HG03196 (cell line): Measurements from ENCODE around the gene FCAMR.

Experiments
- ATAC-seq: cut with Tn5 transposase; IDR thresholded peaks from one replicate; pipeline ENCODE4 v1.9.1; 2021; ENCODE audit not compliant: unreplicated experiment

FCAMR gene

DNA sequence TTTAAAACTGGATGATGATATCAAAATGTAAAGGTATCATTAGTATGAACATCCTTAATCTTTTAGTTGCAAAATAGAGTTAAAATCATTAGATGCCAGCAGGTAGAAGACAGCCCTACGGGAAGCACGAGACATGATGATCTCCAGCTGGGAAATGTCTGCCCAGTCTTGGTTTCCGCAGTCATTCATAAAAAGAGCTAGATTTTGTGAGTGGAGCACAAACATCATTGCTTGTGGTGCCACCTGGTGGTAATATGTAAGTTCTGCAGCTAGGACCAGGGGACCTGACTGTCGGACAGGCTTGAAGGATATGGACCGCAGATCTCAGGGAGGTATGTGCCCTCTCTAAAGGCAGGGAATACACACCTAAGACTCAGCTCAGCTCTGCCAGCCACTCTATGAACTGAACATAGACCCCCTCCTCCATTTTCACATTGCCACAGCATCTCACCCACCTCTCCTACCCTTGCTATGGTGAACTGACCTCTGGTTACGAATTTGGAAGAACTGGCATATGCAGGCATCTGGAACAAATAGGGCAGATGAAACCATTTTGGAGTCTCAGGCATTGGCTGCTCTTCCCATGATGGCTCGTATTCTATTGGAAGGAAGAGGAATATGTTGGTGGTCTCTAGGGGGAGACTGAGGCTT lies 57.7 kb downstream of the FCAMR start:
- ATAC-seq = peak; percentile 45

DNA sequence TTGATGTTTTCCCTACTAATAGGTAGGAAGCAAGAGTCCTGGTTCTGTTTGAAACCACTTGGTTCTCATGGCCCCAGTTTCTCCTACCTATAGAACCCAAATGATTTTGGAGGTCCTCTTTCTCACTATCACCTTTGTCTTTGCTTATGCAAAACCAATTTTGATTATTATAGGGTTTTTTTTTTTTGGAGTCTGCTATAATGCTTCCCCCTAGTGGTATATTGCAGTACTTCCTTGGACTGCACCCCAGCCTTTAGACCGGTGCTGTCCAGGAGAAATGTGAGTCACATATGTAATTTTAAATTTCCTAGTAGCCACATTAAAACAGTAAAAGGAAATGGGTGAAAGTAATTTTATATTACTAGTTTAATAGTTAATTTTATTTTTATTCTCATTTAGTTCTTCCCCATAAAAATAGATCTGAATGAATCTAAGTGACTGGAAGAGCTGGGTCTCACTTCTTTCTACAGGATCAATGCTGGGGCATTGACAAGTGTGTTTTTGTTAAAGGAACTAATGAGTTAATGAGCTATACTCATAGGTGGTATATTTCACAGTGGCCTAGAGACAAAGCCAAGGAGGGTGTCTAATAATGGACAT lies 59.1 kb downstream of the FCAMR start:
- ATAC-seq = no peak

DNA sequence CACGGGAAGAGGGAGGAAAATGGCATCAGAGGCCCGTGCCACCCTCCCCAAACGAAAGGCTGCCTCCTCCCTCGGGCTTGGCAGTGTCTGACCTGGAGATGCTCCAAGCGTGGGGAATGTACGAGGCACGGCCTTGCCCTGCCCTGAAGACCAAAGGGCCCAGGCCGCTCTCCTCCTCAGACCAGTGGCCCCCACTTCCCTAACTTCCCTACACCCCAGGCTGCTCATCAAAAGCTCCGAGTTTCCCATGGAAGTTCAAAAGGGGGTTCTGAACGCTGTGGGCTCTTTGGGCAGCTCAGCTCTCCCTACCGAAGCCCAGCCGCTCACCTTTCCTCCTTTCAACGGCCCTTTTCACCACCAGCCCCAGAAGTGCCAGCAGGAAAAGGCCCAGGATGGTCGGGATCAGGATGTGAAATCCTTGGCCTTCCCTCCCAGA lies 60.4 kb downstream of the FCAMR start:
- no peak for ATAC-seq

DNA sequence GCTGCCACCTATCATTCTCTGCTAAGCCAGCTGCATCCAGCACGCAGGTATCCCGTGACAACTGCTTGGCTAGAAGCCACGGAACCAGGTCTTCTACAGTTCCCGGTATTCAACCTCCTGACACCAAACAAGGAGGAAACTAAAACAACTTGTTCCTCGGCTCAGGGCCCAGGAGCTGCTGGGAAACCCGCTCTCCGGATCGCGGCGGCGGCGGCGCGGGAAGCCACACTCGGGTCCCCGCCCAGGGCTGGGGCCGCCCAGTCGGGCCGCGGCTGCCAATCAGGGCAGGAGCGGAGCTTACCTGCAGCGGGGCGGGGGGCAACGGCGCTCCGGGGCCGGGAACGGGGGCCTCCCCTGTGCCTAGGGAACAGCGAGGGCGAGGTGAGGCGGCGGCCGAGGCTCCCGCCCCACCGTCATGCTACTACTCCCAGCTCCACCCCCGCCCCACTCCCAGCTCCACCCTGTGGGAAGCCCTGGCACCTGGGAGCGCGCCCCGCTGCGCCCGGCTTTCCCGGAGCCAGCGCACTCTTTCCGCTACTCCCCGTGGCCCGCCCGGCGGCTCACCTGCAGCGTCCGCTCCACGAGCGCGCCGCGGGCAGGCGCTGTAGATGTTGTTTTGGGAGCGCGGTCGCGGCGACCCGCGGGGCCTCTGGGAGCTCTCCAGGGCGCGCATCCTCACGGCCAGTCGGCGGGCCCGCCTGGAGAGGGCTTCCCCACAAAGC lies 60.9 kb downstream of the FCAMR start:
- ATAC-seq = no peak

DNA sequence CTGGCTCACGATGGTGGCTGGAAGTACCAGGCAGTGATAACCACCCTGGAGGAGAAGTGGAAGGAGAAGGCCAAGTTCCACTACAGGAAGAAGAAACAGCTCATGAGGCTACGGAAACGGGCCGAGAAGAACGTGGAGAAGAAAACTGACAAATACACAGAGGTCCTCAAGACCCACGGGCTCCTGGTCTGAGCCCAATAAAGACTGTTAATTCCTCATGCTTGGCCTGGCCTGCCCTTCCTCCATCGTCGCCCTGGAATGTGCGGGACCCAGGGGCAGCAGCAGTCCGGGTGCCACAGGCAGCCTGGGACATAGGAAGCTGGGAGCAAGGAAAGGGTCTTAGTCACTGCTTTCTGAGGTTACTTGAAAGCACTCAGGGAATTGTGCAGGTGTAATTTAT lies 62.2 kb downstream of the FCAMR start:
- ATAC-seq = no peak
